AG04449 (cell line): Measurements from ENCODE around the gene OR11A1.
"Not testable (repeated sequence)": the region's sequence is repeated elsewhere in the genome, so short reads cannot be mapped to it uniquely, and the experiment has no call there.

Source experiments
- CTCF ChIA-PET: fragments of 350-600 bp; formaldehyde crosslinking; extraction: SDS; loops from one replicate; lab custom pipeline; 2021; ENCODE audit warnings: antibody characterized with exemption; lab: Yijun Ruan, JAX
- POLR2A ChIA-PET: fragments of 400-600, 350-600 bp; formaldehyde crosslinking; extraction: SDS; loops from one replicate; lab custom pipeline; 2020; ENCODE audit warnings: antibody characterized with exemption, inconsistent platforms; lab: Yijun Ruan, JAX
- DNase-seq: peaks from one replicate; pipeline ENCODE4 v3.0.0-alpha.2; 2010; ENCODE audit warnings: low read depth, low spot score
- H3K4me3 ChIP-seq: 2 replicates; pipeline ENCODE4 v1.5.1; 2011; ENCODE audit warnings: low read depth, mild to moderate bottlenecking, control low read depth, low read length
- TF ChIP-seq, protein P1 (sequence below): IDR thresholded peaks from one replicate; pipeline ENCODE4 v1.5.1; 2011; ENCODE audit warnings: mild to moderate bottlenecking, moderate library complexity, low read length, control low read depth, inconsistent platforms; ENCODE audit not compliant: insufficient read depth; ENCODE audit errors: missing control alignments

OR11A1 gene

DNA sequence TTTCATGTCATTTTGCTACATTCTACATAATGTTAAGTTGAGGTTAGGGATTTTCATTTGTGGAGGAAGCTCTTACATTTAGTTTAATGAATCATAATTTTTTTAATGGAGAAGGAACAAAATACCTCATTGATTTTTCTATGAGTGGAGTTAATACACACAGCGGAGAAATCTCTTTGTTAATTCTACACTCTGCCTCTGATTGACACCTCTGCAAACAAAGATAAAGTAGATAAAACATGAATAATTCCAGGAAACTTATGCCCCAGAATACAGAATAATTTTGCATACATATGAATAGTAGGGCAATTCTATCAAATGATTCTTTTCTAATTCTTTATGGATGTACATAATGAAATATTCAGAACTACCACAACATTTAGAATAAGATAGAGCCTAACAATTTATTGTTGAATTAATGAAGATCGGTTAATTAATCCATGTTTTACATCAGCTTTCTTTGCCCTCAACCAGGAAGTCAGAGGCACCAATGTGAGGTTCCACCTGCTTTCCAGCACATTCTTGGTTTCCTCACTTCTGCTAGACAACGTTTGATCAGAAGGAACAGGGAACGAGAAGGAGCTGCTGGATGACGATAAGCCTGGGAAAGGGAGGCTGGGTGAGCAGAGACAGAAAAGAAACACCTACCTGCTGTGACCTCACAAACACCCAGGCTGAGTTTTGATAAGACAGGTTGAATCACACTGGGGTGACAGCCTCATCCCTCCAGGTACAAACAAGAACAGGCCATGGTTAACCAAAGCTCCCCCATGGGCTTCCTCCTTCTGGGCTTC, 4.3 kb upstream of the OR11A1 start:
- CTCF ChIA-PET = no interaction called here
- no peak for DNase-seq
- TF ChIP-seq, protein P1, sequence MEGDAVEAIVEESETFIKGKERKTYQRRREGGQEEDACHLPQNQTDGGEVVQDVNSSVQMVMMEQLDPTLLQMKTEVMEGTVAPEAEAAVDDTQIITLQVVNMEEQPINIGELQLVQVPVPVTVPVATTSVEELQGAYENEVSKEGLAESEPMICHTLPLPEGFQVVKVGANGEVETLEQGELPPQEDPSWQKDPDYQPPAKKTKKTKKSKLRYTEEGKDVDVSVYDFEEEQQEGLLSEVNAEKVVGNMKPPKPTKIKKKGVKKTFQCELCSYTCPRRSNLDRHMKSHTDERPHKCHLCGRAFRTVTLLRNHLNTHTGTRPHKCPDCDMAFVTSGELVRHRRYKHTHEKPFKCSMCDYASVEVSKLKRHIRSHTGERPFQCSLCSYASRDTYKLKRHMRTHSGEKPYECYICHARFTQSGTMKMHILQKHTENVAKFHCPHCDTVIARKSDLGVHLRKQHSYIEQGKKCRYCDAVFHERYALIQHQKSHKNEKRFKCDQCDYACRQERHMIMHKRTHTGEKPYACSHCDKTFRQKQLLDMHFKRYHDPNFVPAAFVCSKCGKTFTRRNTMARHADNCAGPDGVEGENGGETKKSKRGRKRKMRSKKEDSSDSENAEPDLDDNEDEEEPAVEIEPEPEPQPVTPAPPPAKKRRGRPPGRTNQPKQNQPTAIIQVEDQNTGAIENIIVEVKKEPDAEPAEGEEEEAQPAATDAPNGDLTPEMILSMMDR = no peak
- H3K4me3 ChIP-seq = no peak overlapping the region
- POLR2A ChIA-PET = no interaction called here

GRCh38 chr6:29451471-29452193, 5.2 kb downstream of the OR11A1 start:
- TF ChIP-seq, protein P1 = no peak
- DNase-seq = no peak
- POLR2A ChIA-PET = no interaction called here
- no peak overlapping the region for H3K4me3 ChIP-seq
- CTCF ChIA-PET = no interaction called here

GRCh38 chr6:29447670-29448069, 9.2 kb downstream of the OR11A1 start:
- no peak overlapping the region for H3K4me3 ChIP-seq
- CTCF ChIA-PET = no interaction called here
- DNase-seq = no peak
- POLR2A ChIA-PET = no interaction called here
- TF ChIP-seq, protein P1 = no peak

DNA sequence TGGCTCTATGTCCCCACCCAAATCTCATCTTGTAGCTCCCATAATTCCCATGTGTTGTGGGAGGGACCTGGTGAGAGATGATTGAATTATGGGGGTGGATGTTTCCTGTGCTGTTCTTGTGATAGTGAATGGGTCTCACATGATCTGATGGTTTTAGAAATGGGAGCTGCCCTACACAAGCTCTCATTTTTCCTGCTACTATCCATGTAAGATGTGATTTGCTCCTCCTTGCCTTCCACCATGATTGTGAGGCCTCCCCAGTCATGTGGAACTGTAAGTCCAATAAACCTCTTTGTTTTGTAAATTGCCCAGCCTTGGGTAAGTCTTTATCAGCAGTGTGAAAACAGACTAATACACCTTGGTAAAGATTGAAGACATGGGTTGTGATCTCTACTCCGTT, 12.8 kb downstream of the OR11A1 start:
- CTCF ChIA-PET, POLR2A ChIA-PET: not testable (repeated sequence)

GRCh38 chr6:29442719-29443118, 14.2 kb downstream of the OR11A1 start:
- DNase-seq = no peak
- ChIA-PET POLR2A (no interaction called here), CTCF (no interaction called here)
- TF ChIP-seq, protein P1 = no peak
- H3K4me3 ChIP-seq = no peak overlapping the region

More for the DNA sequence above, 12.8 kb downstream of the OR11A1 start:
- not testable (repeated sequence) for DNase-seq, H3K4me3 ChIP-seq

- TF ChIP-seq, protein P1 = no peak
- POLR2A ChIA-PET = no interaction called here
- DNase-seq = no peak
- CTCF ChIA-PET = no interaction called here
- H3K4me3 ChIP-seq = no peak within 1 kb of the TSS
Observed at GRCh38 chr6:29439006-29439405, 17.9 kb downstream of the OR11A1 start, which contains the start of gene OR10C1. OR10C1 (plus strand) TSS chr6:29439306; CDS start chr6:29440016, 710 bp downstream.

DNA sequence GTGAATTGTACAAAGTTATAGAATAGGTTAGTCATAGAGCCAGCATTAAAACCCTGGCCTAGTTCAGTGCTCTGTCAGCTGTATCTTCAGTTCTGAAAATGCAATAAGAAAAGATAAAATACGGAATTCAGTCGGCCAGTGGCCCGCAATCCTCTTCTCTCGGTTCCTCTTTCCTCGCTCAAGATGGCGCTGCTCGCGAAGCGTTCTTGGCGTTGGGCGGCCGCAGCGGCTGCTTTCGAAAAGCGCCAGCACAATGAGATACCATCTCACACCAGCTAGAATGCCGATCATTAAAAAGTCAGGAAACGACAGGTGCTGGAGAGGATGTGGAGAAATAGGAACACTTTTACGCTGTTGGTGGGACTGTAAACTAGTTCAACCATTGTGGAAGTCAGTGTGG, 20.1 kb downstream of the OR11A1 start:
- CTCF ChIA-PET, H3K4me3 ChIP-seq, DNase-seq, POLR2A ChIA-PET: not testable (repeated sequence)
